A549 (cell line): ENCODE data around the gene SNRPE. TPM values are rescaled to one million over a fixed set of nuclear protein-coding genes. Genes with fewer than 3 reads are reported as not detected.

Experiments
- ATAC-seq, 2 experiments: fragments of 200-7000 bp in 1 of 2; fragments of >200 bp in 1 of 2; cut with Nextera tagmentation in 1 of 2; cut with Tn5 transposase in 1 of 2; 3 replicates each; pipeline versions ENCODE4 v1.8.0 to v1.9.1; 2018 to 2020; ENCODE audit warnings: mild to moderate bottlenecking in 1 of 2, moderate library complexity in 1 of 2
- CTCF ChIA-PET: fragments of 300-600 bp; sonication (Branson Sonifier 250); formaldehyde crosslinking; extraction: SDS; loops from one replicate; lab custom pipeline; 2021; ENCODE audit warnings: antibody characterized with exemption, inconsistent platforms; lab: Yijun Ruan, JAX
- POLR2A ChIA-PET: fragments of 350-600 bp; formaldehyde crosslinking; extraction: SDS; loops from one replicate; lab custom pipeline; 2021; ENCODE audit warnings: antibody characterized with exemption, inconsistent platforms; lab: Yijun Ruan, JAX
- DNase-seq, 2 experiments: peaks; one replicate each; pipeline versions ENCODE4 v3.0.0 to v3.0.0-alpha.2; 2011 to 2016; ENCODE audit warnings: low read depth in 1 of 2, low spot score in 1 of 2
- FAIRE-seq: peaks from 2 replicates; lab custom pipeline; 2011; peaks lifted over from hg19 to GRCh38; lab: Jason Lieb, UNC
- H3K27ac ChIP-seq, 2 experiments: fragments of >200 bp; sonication (Bioruptor Twin); formaldehyde crosslinking; 3 replicates each; pipeline ENCODE4 v1.5.1; 2016 to 2017
- H3K4me1 ChIP-seq: fragments of >200 bp; sonication (Bioruptor Twin); formaldehyde crosslinking; 3 replicates; pipeline ENCODE4 v1.6.1; 2016
- H3K4me2 ChIP-seq: fragments of >200 bp; sonication (Bioruptor Twin); formaldehyde crosslinking; 3 replicates; pipeline ENCODE4 v1.6.1; 2016
- H3K4me3 ChIP-seq: fragments of >200 bp; sonication (Bioruptor Twin); formaldehyde crosslinking; 3 replicates; pipeline ENCODE4 v1.5.1; 2016
- H3K9me3 ChIP-seq: fragments of >200 bp; sonication (Bioruptor Twin); formaldehyde crosslinking; 3 replicates; pipeline ENCODE4 v1.6.1; 2016
- CEBPB ChIP-seq, 2 experiments: fragments of >200 bp in 1 of 2; sonication (Bioruptor Twin) in 1 of 2; formaldehyde crosslinking in 1 of 2; IDR thresholded peaks; 2 replicates each; pipeline ENCODE4 v1.6.1; 2012 to 2016
- E2F6 ChIP-seq: IDR thresholded peaks from 2 replicates; pipeline ENCODE4 v1.6.1; 2012; ENCODE audit warnings: low read depth, borderline replicate concordance
- EHMT2 ChIP-seq: fragments of 200-600 bp; sonication (generic); IDR thresholded peaks from 2 replicates; pipeline ENCODE4 v1.6.1; 2016; ENCODE audit warnings: antibody characterized with exemption, low read depth, mild to moderate bottlenecking, moderate library complexity
- GATA3 ChIP-seq: IDR thresholded peaks from 2 replicates; pipeline ENCODE4 v1.6.1; 2012; ENCODE audit warnings: borderline replicate concordance
- HDAC2 ChIP-seq: fragments of 200-600 bp; sonication (generic); IDR thresholded peaks from 2 replicates; pipeline ENCODE4 v1.6.1; 2016
- HES2 ChIP-seq: fragments of >200 bp; sonication (Bioruptor Twin); formaldehyde crosslinking; IDR thresholded peaks from 2 replicates; pipeline ENCODE4 v1.6.1; 2016
- JUN ChIP-seq, 2 experiments: fragments of >200 bp; sonication (Bioruptor Twin); formaldehyde crosslinking; IDR thresholded peaks; 2 replicates in 1 of 2; 3 replicates in 1 of 2; pipeline ENCODE4 v1.6.1; 2016 to 2017
- MAX ChIP-seq: IDR thresholded peaks from 2 replicates; pipeline ENCODE4 v1.6.1; 2012
- MYC ChIP-seq: IDR thresholded peaks from 2 replicates; pipeline ENCODE4 v1.6.1; 2012; ENCODE audit warnings: mild to moderate bottlenecking, inconsistent platforms, low read length, improper control_type of control experiment, borderline replicate concordance
- POLR2AphosphoS2 ChIP-seq: conservative IDR thresholded peaks from 2 replicates; pipeline ENCODE4 v1.6.1; 2012; ENCODE audit warnings: low read length, improper control_type of control experiment, inconsistent platforms
- RNF2 ChIP-seq: fragments of 200-600 bp; sonication (generic); IDR thresholded peaks from 2 replicates; pipeline ENCODE4 v1.6.1; 2016; ENCODE audit warnings: low read depth, mild to moderate bottlenecking, antibody characterized with exemption, moderate library complexity, borderline replicate concordance
- TP53 ChIP-seq: fragments of 250-450 bp; sonication (Bioruptor Pico); IDR thresholded peaks from 2 replicates; pipeline ENCODE4 v1.5.0; 2021; ENCODE audit warnings: mild to moderate bottlenecking, moderate library complexity
- USF2 ChIP-seq: fragments of 450-650 bp; IDR thresholded peaks from 2 replicates; pipeline ENCODE4 v1.6.1; 2014; ENCODE audit warnings: antibody characterized with exemption
- ZFP36 ChIP-seq: fragments of 450-650 bp; IDR thresholded peaks from 2 replicates; pipeline ENCODE4 v1.6.1; 2014; ENCODE audit warnings: borderline replicate concordance; ENCODE audit not compliant: partially characterized antibody
- ZSCAN20 ChIP-seq: fragments of 250-450 bp; sonication (Bioruptor Pico); IDR thresholded peaks from 2 replicates; pipeline ENCODE4 v1.8.0; 2022; ENCODE audit warnings: mild to moderate bottlenecking, moderate library complexity
- WGBS: methylation state at CpG from one replicate; pipeline ENCODE4 v1.1.6; 2017; ENCODE audit errors: missing lambda C conversion rate; 5-methylcytosine and 5-hydroxymethylcytosine counted together
- polyA plus RNA-seq, 4 experiments: library from polyadenylated mRNA; depleted of rRNA in 3 of 4; stranded (reverse); fragments of >200 nt; fragmentation: RNase III in 1 of 4; extraction: RNeasy Plus Mini Kit Qiagen cat#74134 plus additional on column Dnase treatment in 1 of 4; gene quantifications; 2 replicates in 3 of 4; 3 replicates in 1 of 4; pipeline ENCODE4 v1.2.3, GENCODE V29; 2011 to 2017
- TF ChIP-seq, protein P1 (sequence below): fragments of 250-450 bp; sonication (Bioruptor Pico); IDR thresholded peaks from 2 replicates; pipeline ENCODE4 v1.5.0; 2021; ENCODE audit warnings: mild to moderate bottlenecking, moderate library complexity, borderline replicate concordance
- TF ChIP-seq, protein P2 (sequence below): fragments of >200 bp; sonication (Bioruptor Twin); formaldehyde crosslinking; IDR thresholded peaks from 3 replicates; pipeline ENCODE4 v1.5.1; 2016
- TF ChIP-seq, protein P3 (sequence below): fragments of 250-450 bp; sonication (Bioruptor Pico); IDR thresholded peaks from 2 replicates; pipeline ENCODE4 v1.5.0; 2020; ENCODE audit warnings: low read depth, mild to moderate bottlenecking, moderate library complexity
- TF ChIP-seq, protein P4 (sequence below): fragments of 150-350 bp; IDR thresholded peaks from 2 replicates; pipeline ENCODE4 v1.6.1; 2014; ENCODE audit warnings: low read depth, mild to moderate bottlenecking, low read length

Gene SNRPE
- polyA plus RNA-seq, 2 of the 4 experiments (the other 2 are of a cell fraction), result 371 to 414 TPM

DNA sequence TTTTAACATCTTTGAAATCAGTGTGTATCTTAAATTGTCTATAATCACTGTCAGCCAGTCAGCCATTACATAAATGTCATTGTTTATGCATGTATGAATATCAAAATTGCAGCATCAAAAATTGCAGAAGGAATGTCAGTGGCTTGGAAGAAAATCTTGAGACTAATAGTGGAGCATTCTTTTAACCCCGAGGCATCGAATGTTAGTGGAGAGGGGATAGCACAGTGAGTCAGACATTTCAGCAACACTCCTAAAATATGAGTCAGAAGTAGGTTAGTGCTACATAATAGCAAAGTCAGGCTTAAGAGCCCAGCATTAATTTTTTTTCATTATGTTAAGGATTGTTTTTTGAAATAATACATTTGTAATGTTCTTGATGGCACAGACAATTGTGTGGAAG is 45.5 kb downstream of the SNRPE start (continued):
- TF ChIP-seq, protein P1, sequence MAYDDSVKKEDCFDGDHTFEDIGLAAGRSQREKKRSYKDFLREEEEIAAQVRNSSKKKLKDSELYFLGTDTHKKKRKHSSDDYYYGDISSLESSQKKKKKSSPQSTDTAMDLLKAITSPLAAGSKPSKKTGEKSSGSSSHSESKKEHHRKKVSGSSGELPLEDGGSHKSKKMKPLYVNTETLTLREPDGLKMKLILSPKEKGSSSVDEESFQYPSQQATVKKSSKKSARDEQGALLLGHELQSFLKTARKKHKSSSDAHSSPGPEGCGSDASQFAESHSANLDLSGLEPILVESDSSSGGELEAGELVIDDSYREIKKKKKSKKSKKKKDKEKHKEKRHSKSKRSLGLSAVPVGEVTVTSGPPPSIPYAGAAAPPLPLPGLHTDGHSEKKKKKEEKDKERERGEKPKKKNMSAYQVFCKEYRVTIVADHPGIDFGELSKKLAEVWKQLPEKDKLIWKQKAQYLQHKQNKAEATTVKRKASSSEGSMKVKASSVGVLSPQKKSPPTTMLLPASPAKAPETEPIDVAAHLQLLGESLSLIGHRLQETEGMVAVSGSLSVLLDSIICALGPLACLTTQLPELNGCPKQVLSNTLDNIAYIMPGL (CRISPR knock-in tag), result no peak
- TF ChIP-seq JUN (IDR thresholded peaks at IDR 0.05), result peak; percentile 48 to 53; a peak in 2 of 5 replicates
- TF ChIP-seq, all 56 proteins: peak for 10

DNA sequence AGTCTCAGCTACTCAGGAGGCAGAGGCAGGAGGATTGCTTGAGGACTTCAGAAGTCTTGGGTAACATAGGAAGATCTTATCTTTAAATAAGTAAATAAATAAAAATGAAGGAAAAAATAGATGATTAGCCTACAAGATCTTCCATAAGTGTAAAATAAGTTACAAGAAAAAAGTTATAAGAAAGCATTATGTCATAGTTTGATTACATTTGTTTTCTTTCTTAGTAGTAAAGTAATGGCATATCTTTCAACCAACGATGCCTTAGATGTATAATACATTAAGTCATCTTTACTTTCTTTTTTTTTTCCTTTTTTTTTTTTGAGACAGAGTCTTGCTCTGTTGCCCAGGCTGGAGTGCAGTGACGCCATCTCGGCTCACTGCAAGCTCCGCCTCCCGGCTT is 46.5 kb downstream of the SNRPE start:
- CTCF ChIA-PET, result interaction anchor here (0.8 to 1.4 kb wide), 4 partner anchors 26 to 456 kb away, joined by 3 to 6 read pairs (median 4); no protein-coding TSS in a partner anchor
- ATAC-seq (no peak; a peak in 1 of 6 replicates), FAIRE-seq (no peak)
- Histone ChIP-seq H3K27ac (peak overlapping the region; percentile 70 to 92), H3K4me1 (peaks cover 38% of the 10 kb centered on the region), H3K4me3 (no peak overlapping the region), H3K9me3 (no peaks in the 10 kb centered on the region)
- WGBS, result 67% methylated on average over 5 of the region's 5 CpGs
- POLR2A ChIA-PET, result interaction anchor here (1.2 kb wide), 1 partner anchor 165 kb away, joined by 5 read pairs; the partner anchor contains the start of gene SOX13
- TF ChIP-seq GATA3 (peak; percentile 24; the same call in 1 of the 2 replicates), EHMT2 (no peak)
- TF ChIP-seq, all 56 proteins: peak for 1
- H3K4me2 ChIP-seq, result peak overlapping the region; percentile 65
- DNase-seq, result no peak

- ChIA-PET CTCF (interaction anchor here (1.0 to 1.4 kb wide), 2 partner anchors 39 to 41 kb away, joined by 3 to 4 read pairs; no protein-coding TSS in a partner anchor), POLR2A (no interaction called here)
- FAIRE-seq, result no peak
Observed at GRCh38 chr1:203911806-203912205, 50.4 kb downstream of the SNRPE start.

GRCh38 chr1:203913073-203913521 is 51.7 kb downstream of the SNRPE start:
- TF ChIP-seq, protein P2, sequence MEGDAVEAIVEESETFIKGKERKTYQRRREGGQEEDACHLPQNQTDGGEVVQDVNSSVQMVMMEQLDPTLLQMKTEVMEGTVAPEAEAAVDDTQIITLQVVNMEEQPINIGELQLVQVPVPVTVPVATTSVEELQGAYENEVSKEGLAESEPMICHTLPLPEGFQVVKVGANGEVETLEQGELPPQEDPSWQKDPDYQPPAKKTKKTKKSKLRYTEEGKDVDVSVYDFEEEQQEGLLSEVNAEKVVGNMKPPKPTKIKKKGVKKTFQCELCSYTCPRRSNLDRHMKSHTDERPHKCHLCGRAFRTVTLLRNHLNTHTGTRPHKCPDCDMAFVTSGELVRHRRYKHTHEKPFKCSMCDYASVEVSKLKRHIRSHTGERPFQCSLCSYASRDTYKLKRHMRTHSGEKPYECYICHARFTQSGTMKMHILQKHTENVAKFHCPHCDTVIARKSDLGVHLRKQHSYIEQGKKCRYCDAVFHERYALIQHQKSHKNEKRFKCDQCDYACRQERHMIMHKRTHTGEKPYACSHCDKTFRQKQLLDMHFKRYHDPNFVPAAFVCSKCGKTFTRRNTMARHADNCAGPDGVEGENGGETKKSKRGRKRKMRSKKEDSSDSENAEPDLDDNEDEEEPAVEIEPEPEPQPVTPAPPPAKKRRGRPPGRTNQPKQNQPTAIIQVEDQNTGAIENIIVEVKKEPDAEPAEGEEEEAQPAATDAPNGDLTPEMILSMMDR, result no peak
- TF ChIP-seq E2F6 (no peak), RNF2 (no peak), MYC (no peak), HDAC2 (no peak), ZFP36 (no peak), CEBPB (IDR thresholded peaks at IDR 0.05) (no peak), HES2 (no peak), USF2 (no peak), ZSCAN20 (CRISPR knock-in tag) (no peak), POLR2AphosphoS2 (no peak), MAX (no peak)
- TF ChIP-seq, protein P3, sequence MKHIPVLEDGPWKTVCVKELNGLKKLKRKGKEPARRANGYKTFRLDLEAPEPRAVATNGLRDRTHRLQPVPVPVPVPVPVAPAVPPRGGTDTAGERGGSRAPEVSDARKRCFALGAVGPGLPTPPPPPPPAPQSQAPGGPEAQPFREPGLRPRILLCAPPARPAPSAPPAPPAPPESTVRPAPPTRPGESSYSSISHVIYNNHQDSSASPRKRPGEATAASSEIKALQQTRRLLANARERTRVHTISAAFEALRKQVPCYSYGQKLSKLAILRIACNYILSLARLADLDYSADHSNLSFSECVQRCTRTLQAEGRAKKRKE (CRISPR knock-in tag), result no peak
- TF ChIP-seq, protein P4, sequence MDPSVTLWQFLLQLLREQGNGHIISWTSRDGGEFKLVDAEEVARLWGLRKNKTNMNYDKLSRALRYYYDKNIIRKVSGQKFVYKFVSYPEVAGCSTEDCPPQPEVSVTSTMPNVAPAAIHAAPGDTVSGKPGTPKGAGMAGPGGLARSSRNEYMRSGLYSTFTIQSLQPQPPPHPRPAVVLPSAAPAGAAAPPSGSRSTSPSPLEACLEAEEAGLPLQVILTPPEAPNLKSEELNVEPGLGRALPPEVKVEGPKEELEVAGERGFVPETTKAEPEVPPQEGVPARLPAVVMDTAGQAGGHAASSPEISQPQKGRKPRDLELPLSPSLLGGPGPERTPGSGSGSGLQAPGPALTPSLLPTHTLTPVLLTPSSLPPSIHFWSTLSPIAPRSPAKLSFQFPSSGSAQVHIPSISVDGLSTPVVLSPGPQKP, result no peak
- Histone ChIP-seq H3K4me1 (peaks cover 22% of the 10 kb centered on the region; the same call in 2 of the 3 replicates), H3K9me3 (peaks cover 3% of the 10 kb centered on the region; the same call in 1 of the 3 replicates), H3K27ac (no peak overlapping the region), H3K4me3 (no peak overlapping the region), H3K4me2 (no peak overlapping the region)
- POLR2A ChIA-PET, result no interaction called here
- WGBS, result 67% methylated on average over 3 of the region's 3 CpGs
- ATAC-seq (no peak), DNase-seq (no peak), FAIRE-seq (no peak)
- CTCF ChIA-PET, result interaction anchor here (1.2 kb wide), 1 partner anchor 20 kb away, joined by 4 read pairs; no protein-coding TSS in a partner anchor

More at GRCh38 chr1:203911806-203912205, 50.4 kb downstream of the SNRPE start:
- Histone ChIP-seq H3K9me3 (peaks cover 3% of the 10 kb centered on the region; the same call in 1 of the 3 replicates), H3K27ac (no peak overlapping the region), H3K4me3 (no peak overlapping the region), H3K4me1 (peaks cover 32% of the 10 kb centered on the region), H3K4me2 (no peak overlapping the region)
- ATAC-seq (no peak), DNase-seq (no peak)
- 89% methylated on average over 5 of the region's 5 CpGs for WGBS
- TF ChIP-seq TP53 (CRISPR knock-in tag), result no peak
